Measurements from ENCODE around the gene TIMP1.

- TF ChIP-seq CTCF (IDR thresholded peaks at IDR 0.05) (no peak), POLR2A (IDR thresholded peaks at IDR 0.05) (no peak)
Observed at GRCh38 chrX:47613082-47613481, 30.8 kb downstream of the TIMP1 start.

Measured in tibial nerve (tissue), 3 donors.